HG03045 (cell line): ENCODE data around the gene REPIN1.

Experiments used
- ATAC-seq: cut with Tn5 transposase; IDR thresholded peaks from one replicate; pipeline ENCODE4 v1.9.1; 2021; ENCODE audit warnings: mild to moderate bottlenecking, moderate library complexity; ENCODE audit not compliant: unreplicated experiment

Gene REPIN1

DNA sequence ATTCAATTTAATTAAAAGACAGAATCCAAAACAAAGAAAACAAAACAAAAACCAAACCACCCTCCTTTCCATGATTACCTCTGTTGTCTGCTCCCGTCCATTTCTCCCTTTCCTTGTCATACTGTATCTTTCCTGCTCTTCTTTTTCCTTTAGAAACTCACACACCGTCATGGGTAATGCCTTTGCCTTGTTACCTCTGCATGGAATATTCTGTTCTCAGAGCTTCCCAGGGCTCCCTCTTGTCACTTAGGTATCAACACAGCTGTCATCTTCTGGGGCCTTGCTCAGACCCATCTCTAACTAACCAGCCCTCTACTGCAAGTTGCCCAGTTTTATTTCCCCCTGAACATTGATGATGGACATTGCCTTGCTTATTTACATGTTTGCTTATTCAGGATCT, 51.6 kb downstream of the REPIN1 start:
- ATAC-seq, result no peak

DNA sequence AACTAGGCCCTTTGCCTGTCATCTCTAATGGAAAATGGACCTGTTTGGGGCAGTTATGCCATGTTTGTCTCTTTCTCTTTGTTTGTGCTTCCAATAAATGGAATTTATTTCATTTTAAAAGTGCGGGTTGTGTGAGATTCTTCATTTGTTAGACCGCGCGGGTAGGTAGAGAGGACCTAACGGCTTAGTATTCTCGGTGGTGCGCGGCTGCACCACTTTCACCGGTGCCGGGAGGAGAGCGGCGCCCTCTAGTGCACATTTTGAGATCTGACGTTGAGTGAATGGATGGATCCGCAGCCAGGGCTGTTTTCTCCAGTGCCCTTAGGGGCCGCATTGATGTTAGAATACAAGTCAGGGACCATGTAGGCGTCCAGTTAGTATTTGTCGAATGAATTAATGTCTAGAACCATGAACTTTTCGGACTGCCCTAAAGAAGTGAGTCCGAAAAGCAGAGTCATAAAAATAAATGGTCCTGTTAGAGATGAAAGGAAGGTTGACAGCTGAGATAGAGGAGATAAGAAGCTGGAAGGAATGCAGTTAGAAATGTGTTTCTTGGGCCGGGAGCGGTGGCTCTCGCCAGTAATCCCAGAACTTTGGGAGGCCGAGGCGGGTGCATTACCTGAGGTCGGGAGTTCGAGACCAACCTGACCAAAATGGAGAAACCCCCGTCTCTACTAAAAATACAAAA, 52.5 kb downstream of the REPIN1 start:
- ATAC-seq, result peak; percentile 91

DNA sequence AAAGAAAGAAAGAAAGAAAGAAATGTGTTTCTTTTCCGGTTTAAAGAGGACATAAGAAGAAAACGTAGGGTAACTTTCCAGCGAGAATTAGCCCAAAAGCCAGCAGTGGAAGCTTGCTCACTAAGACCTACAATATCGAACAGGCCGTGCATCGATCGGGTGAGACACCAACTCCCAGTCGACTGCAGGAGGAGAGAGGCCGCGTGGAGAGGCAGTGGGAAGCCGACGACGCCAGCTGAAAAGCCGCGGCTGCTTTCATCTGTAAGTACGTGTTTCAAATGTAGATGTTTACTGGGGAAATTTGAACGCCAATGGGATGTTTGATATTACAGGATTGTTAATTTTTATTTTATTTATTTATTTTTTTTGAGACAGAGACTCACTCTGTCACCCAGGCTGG, 53.2 kb downstream of the REPIN1 start:
- no peak for ATAC-seq
